ENCODE data around the gene NACC1. TPM values are rescaled to one million over a fixed set of nuclear protein-coding genes. Genes with fewer than 3 reads are reported as not detected.

The NACC1 gene
- total and polyA plus RNA-seq, 2 of the 13 experiments (the other 11 are each of a cell fraction or from before 2014, with no cell fraction given), result 31.8 to 42.3 TPM

- TF ChIP-seq HNRNPK (IDR thresholded peaks at IDR 0.05; ENCODE audit: low read depth, low read length, poor library complexity, severe bottlenecking) (peak; percentile 46), ZNF362 (CRISPR knock-in tag; IDR thresholded peaks at IDR 0.05; ENCODE audit: borderline replicate concordance) (no peak), KLF13 (CRISPR knock-in tag; IDR thresholded peaks at IDR 0.05) (no peak), MTA3 (CRISPR knock-in tag; IDR thresholded peaks at IDR 0.05) (no peak), ZNF772 (CRISPR knock-in tag; IDR thresholded peaks at IDR 0.05) (no peak), ZNF570 (CRISPR knock-in tag; IDR thresholded peaks at IDR 0.05; ENCODE audit: borderline replicate concordance) (no peak), FOSL2 (CRISPR knock-in tag; IDR thresholded peaks at IDR 0.05) (0 out of 2 replicates have a peak, but pooled peaks have one; percentile 15), ARNT2 (CRISPR knock-in tag; IDR thresholded peaks at IDR 0.05; ENCODE audit: low read depth) (no peak; the same call in 1 of the 2 replicates), FUBP1 (CRISPR knock-in tag; IDR thresholded peaks at IDR 0.05; ENCODE audit: borderline replicate concordance) (no peak), ZNF580 (CRISPR knock-in tag; IDR thresholded peaks at IDR 0.05; ENCODE audit: borderline replicate concordance, low read depth) (peak; percentile 62; the same call in 1 of the 2 replicates), ZNF577 (CRISPR knock-in tag; IDR thresholded peaks at IDR 0.05; ENCODE audit: borderline replicate concordance, low read depth) (no peak), STAT6 (CRISPR knock-in tag; IDR thresholded peaks at IDR 0.05; ENCODE audit: borderline replicate concordance) (no peak), TRIM22 (IDR thresholded peaks at IDR 0.05) (no peak), KAT7 (CRISPR knock-in tag; IDR thresholded peaks at IDR 0.05; ENCODE audit: borderline replicate concordance) (peak; percentile 35; the same call in 1 of the 2 replicates), PCBP1 (IDR thresholded peaks at IDR 0.05; ENCODE audit: borderline replicate concordance, low read depth, low read length) (no peak), ZNF296 (CRISPR knock-in tag; conservative IDR thresholded peaks at IDR 0.05) (0 out of 2 replicates have a peak, but pooled peaks have one; percentile 17), SMAD9 (CRISPR knock-in tag; IDR thresholded peaks at IDR 0.05) (no peak), NFIC (IDR thresholded peaks at IDR 0.05; ENCODE audit: low read length) (no peak; the same call in none of the 2 replicates)
- TF ChIP-seq, protein P1, sequence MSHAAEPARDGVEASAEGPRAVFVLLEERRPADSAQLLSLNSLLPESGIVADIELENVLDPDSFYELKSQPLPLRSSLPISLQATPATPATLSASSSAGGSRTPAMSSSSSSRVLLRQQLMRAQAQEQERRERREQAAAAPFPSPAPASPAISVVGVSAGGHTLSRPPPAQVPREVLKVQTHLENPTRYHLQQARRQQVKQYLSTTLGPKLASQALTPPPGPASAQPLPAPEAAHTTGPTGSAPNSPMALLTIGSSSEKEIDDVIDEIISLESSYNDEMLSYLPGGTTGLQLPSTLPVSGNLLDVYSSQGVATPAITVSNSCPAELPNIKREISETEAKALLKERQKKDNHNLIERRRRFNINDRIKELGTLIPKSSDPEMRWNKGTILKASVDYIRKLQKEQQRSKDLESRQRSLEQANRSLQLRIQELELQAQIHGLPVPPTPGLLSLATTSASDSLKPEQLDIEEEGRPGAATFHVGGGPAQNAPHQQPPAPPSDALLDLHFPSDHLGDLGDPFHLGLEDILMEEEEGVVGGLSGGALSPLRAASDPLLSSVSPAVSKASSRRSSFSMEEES (CRISPR knock-in tag; IDR thresholded peaks at IDR 0.05), result peak; percentile 10; the same call in 1 of the 2 replicates
These were observed 37.7 kb downstream of the NACC1 start (continued) for GRCh38 chr19:13155472-13156359.

Data from HepG2 (cell line).